Esophagus mucosa (tissue), 1 donor: ENCODE results near the gene ACTR3. TPM values are rescaled to one million over a fixed set of nuclear protein-coding genes. Genes with fewer than 3 reads are reported as not detected.
A peak's percentile ranks its signal among the peaks of the same experiment; 100 is the strongest.

ENCODE experiments used
- ATAC-seq: fragments of 200-7000 bp; cut with Tn5 transposase; one replicate; pipeline ENCODE4 v1.9.1; 2020
- total RNA-seq: library from RNA; stranded (reverse); gene quantifications from one replicate; pipeline ENCODE4 v1.2.4, GENCODE V29; 2023
- donor health status: DM: yes; HTN: yes; CAD: no.

Gene ACTR3
- total RNA-seq, 1 donor from 2014 or later = 295 TPM

DNA sequence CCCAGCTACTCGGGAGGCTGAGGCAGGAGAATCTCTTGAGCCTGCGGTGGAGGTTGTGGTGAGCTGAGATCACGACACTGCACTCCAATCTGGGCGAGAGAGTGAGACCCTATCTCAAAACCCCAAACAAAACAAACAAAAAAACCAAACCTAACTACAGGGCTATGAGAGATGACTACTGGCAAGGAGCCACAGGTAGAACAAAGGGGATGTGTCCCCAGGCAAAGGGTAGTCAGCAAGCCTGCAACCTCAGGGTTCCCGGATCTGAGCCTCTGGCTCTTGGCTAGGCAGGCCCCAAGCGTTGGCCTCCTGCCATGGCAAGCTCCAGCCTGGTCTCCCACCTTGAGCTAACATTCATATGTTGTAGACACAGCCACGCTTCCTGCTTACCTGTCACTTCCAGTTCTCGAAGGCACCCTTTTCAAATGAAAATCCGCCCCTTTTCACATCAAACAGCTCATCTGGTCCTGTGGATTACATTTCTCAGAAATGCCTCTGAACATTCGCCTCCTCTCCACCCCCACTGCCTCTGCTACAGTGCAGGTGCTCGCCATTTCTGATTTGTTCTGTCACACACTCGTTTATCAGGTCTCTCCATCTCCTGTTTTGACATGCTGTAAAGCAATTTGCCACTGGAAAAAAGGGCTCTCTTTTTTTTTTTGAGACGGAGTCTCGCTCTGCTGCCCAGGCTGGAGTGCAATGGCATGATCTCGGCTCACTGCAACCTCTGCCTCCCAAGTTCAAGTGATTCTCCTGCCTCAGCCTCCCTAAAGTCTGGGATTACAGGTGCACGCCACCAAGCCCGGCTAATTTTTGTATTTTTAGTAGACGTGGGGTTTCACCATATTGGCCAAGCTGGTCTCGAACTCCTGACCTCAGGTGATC, 13.1 kb upstream of the ACTR3 start:
- peak; percentile 86 for ATAC-seq

DNA sequence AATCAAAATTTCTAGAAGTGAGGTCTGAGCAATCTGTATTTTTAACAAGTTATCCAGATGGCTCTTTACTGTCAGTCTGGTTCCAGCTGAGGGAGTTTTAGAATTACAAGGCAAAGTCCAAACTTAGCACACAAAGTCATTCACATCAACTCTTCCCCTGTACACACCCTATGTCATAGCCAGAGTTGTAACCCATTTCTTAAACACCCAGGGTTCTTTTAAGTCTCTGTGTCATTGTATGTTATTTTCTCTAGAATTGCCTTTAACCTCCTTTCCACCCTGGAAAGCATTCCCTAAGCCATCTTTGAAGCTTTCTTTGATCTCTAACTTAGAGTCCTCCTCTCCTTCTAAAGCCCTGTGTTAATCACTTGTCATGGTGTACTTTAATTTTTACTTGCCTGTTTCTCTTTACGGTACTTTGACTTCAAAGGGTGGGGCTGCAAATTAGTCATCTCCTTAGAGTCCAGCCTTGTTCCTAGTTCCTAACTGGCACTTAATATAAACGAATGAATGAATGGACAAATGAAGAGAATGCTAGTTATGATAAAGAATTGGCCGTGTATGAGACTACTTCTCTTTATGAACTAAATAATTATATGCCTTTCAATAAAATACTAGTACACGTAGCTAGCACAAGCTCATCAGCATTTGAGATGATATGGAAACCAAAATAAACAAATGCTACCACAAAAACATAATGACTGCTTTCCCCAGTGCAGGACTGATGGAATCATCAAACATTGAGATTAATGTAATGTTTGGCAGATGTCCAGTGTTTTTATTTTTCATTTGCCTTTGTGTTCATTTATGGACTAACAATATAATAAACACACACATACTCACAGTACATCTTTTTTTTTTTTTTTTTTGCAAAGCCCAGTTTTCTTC, 11.9 kb upstream of the ACTR3 start:
- ATAC-seq = peak; percentile 88

DNA sequence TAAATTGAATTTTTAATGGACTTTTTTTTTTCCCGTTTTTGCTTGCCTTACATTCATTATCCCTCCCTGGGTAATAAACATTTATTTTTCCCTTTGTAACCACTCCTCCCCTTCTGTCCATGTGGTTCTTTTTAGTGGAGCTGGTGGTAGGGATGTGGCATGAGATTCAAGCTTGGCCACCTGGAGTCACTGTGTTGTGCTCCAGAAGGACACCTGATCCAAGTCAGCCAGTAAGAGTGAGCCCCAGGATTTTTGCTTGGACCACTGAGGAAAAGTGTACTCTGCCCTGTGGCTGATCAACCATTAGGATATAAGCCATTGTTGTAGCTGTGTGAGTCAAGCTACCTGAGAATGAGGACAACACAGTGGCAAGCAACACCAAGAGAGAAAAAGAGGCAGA, 11.1 kb upstream of the ACTR3 start:
- no peak for ATAC-seq

DNA sequence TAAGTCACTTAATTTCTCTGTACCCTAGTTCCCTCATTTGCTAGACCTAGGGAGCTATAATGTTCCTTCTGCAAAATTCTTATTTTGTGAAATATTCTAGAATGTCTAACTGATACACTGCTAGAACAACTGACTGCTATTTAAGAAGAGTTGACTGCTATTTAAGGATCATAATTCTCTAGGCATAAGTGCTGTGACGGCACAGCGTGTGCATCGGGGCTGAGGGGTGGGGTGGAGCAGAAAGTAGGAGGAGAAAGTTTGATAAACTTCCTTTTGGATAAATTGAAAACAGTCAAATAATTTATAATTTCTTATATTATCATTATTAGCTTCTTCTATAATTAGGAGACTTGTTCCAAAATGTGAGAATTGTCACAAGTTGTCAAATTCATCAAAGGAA, 10.4 kb upstream of the ACTR3 start:
- no peak for ATAC-seq

DNA sequence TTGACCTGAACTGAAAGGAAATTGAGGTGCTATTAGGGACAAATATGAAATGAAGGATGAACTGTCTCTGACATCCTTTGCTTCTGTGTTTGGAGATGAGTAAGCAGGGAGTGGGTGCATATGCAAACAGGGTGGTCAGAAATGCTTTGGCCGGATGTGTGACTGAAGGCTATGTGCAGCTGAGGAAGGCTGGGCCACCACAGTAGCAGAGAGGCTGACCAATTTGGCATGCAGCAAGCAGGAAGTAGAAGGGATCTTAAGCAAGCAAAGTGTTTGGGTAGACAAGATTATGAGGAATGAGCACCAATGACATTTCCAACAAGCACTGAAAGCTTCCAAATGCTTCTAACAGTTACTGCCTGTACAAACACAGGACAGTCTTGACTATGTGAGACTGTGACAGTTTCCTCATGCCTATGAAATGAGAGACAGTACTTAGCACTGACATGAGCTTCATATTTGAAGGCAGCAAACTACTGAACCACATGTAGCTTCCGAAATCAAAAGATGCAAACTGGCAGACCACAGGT, 3.3 kb upstream of the ACTR3 start:
- ATAC-seq = peak; percentile 4

DNA sequence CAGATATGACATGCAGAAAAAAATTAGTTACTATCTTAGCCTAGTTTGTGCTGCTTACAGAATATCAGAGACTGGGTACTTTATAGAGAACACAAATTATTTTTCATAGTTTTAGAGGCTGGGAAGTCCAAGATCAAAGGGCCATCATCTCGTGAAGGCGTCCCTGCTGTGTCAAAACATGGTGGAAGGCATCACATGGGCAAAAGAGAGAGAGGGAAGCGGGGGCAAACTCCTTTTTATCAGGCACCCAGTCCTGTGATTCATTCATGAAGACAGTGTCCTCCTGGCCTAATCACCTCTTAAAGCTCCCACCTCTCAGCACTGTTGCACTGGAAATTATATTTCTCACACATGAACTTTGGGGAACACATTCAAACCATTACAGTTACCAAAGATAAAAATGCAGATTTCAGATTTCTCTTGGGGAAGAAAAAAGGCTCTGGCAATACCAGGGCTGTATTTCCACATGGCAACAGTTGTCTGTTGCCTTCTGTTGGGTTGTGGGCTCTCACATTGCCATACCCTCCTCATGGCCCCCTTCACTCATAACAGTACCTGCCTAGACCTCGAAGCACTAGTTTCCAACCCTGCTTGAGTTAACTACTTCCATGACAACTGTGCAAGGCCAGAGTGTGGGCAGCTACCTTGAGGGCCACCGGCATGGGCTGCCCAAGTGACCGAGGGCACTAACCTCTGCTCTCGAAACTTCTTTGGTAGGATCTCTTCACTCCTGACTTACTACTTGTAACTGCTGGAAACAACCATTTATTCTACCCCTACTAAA, 2.7 kb upstream of the ACTR3 start:
- ATAC-seq = no peak

DNA sequence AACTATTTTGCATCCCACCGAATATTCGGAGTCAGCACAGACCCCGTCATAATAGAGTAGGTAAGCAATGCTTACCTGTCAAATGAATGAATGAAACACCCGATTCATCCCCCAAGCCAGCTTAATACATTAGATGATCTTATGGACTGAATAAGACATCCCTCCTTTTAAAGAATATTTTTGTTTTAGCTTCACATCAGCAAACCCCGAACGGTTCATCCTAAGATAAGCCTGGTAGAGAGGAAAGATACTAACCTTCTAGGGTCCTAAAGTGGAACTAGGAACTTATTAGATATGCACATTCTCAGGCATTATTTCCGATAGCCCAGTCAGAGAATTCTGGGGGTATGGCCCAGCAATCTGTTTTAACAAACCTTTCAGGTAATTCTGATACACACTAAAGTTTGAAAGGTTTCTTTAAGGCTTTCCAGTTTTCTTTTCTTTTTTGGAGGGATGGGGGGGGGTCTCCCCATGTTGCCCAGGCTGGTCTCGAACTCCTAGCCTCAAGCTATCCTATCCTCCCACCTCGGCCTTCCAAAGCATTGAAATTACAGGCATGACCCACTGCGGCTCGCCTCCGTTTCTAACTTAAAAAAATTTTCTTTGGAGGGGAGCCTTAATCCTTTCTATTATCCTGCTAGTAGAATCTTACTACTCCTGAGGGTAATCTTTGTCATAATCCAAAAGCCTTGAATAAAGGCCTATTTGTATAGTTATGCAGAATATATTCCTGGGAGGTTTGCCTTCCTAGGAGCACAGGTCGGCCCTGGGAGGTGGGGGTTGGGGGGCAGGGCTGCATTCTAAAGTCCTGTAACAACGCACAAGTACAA, 1.0 kb upstream of the ACTR3 start:
- no peak for ATAC-seq

DNA sequence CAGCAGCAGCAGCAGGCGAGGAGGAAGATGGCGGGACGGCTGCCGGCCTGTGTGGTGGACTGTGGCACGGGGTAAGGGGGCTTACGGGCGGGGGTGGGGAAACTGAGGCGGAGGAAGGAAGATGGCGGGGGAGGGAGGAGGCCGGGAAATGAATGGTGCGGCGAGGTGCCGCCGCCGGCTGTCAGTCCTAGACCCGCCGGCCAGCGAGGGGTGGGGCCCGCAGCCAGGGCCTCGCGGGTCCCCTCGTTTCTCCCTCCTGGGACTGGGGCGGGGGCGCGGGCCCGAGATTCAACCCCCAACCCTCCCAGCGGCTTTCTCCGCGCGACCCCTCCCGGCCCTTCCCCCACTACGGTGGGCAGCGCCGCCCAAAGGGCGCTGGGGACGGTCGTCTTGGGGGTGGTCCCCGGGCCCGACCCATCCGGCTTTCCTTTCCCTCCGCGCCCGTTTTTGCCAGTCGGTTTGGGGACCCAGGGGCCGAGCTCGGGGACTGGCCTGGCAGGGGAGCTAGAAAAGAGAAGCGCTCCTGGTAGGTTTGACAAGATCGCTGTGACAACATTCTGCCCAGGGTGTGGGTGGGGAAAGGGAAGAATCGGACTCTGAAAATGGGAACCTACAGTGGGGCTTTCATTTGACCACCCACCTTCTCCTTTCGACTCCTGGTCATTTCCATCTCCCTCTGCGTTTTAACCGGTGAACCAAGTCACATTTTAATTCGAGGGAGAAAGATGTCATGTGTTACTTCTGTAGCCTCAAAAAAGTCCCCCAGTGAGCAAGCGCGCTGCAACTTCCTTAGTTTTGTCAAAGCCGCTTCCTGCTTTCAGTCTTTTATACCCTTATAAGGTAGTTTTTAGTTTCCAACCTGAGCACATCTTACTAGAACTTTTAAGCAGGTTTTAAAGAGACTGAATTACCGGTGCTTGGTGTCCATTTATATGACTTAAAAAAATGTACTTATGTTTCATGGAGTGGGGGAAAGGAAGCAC, 655 bp downstream of the ACTR3 start:
- peak; percentile 46 for ATAC-seq

DNA sequence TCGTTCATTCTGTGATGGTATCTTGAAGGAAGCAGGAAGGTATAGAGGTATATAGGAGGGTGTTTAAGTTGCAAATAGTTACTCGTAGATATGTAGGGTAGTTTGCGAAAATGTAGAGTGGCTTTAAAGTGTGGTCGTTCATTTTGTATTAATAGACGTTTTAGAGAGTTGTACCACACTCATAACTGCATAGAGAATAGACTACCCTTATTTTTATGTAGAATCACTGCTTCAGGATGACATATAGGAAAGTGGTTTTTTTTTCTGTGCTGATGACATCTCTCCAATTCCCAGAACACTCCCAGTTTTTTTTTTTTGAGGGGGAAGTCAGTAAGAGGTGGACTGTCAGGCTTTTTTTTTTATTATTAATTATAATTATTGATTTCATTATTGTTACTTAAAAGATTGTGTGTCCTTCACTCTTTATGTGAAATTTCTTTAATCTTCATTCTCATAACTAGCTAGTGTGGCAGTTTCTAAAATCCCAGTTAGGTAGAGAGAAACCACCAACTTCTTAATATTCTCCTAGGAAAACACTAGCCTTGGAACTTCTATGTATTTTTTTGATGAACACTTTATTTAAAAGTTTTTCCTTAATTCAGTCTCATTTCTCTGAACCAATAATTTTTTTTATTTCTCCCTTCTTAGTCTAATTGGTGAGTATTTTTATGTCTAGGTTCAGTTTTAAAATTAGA, 1.5 kb downstream of the ACTR3 start:
- ATAC-seq = no peak

DNA sequence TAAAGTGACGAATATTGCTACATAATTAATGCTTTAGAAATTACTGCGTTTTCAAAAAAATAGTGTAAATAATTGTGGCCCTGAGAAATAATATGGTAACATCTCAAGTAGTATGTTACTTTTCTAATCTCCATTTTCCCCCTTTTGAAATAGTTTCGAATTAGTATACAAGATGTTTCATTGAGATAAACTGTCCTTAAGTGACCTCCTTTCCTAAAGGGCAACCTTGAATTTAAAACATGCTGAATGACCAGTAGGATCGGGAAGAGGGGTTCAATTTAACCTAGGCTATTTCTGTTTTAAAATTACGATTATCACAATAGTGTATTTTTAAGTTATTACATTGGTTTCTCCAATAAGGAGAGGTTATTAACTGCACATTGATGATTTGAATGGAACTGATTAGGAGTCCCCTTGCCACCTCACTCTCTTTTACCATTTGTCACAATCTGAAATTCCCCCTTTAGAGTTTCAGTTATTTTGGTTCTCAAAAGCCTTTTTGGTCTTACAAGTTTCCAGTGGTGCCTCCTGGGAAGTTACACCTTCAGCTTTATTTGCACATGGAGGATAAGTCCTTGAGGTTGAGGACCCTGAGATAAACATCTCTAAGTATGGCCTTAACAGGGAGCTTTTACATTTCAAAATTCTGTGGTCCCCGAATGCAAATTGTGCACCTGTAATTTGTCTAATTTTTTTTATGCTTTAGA, 2.3 kb downstream of the ACTR3 start:
- ATAC-seq = no peak

DNA sequence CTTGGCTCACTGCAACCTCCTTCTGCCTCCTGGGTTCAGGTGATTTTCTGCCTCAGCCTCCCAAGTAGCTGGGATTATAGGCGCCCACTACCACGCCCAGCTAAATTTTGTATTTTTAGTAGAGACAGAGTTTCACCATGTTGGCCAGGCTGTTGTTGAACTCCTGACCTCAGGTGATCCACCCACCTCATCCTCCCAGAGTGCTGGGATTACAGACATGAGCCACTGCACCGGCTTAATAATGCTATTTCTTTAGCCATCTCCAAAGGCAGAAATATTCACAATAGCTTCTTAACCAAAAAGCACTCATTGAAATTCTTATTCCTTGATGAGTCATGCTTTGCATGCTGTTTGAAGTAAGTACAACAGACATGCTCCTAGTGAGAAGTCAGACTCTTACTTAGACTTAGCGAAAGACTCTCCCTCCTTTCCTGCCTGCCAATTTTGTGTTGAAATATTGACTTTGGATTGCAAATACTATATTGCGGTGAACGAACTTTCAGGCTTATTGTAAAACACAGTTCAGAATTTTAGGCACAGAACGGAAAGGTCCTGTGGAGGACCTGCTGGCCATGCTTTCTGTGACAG, 4.4 kb downstream of the ACTR3 start:
- peak; percentile 63 for ATAC-seq

DNA sequence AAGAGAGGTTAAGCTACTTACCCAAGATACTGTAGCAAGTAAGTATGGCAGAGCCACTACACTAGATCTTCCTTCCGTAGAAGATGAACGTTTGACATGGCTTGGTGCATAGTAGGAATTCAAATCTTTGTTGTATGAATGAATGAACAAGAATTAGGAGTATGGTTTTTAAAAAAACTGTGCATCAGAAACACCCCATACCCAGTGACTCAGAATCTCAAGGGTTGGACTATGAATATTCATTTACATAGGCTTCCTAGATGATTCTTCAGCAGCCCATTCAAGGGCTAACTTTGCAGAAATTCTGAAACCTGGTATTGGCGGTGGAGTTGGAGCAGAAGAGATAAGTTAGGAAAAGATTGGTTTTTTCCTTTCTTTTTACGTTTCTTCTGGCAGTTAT, 5.4 kb downstream of the ACTR3 start:
- peak; percentile 32 for ATAC-seq

DNA sequence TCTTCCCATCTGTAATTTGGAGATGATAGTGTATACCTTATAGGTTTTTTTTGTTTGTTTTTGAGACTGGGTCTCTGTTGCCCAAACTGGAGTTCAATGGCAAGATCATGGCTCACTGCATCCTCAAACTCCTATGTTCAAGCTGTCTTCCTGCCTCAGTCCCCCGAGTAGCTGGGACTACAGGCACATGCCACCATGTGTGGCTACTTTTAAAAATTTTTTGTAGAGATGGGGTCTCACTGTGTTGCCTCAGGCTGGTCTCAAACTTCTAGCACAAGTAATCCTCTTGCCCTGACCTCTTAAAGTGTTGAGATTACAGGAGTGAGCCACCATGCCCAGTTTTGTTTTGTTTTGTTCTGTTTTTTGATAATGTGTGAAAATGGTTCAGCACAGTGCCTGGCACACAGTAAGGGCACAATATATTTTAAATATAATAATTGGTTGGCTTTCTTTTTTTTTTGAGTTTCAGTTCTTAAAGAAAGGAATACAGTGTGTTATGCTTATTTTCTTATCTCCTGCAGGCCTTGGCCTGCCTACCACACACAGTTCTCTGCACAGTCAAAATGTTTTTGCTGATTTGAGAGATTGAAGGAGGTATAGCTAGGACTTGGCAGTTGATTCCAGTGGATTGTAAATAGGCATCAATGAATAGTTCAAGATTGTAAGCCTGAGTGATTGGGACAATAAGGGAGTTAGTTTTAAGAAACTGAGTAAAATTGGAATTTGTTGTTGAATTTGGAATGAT, 6.1 kb downstream of the ACTR3 start:
- ATAC-seq = no peak

DNA sequence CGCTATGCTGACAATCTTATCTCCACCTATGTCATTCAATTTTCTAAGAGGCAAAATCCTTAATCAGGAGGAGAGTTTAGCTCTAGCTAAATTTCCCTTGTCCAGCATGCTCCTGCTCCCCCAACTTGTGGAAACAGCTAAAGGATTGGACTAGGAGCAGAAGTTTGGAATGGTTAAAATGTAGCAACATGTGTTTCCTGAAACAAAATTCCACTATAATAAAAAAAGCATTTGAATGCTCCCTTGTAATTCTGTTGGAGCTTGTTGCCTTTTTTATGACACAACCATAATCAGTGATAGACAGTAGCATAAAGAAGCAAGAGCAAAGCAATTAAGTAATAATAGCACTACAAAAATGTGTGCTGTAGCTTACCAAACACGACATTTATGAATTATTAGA, 6.9 kb downstream of the ACTR3 start:
- ATAC-seq = no peak

DNA sequence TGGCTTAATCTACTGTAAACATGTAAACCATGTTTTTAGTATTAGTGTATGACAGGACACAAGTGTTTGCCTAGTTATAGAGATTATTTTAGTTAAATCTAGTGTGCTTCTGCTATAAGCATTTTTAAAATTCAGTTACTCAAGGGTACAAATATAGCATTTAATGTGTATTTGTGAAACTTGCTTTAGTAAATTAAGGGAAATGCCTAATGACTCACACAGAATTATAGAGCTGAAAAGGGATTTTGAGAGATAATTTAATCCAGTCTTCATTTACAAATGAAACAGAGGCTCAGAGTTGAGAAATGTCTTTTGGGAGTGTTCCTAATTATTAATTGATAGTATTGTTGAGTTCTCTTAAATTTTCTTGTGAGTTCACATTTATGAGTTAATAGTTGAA, 8.2 kb downstream of the ACTR3 start:
- ATAC-seq = no peak

DNA sequence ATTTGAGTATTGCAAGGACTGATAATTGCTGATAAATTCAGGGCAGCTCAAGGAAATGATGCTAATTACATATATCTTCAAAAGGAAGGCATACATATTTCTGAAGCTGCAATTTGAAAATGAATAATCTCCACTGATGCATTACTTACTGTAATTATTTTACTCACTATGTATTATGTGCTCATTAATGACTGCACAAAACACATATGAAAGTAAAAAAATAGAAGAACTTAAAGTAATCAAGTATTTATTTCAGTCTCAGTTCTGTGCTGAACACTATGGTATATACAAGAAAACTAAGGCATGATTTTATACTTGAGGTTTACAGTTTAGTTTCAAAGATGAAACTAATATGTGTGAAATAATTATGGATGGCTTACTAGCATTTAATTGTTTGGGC, 9.3 kb downstream of the ACTR3 start:
- ATAC-seq = no peak

DNA sequence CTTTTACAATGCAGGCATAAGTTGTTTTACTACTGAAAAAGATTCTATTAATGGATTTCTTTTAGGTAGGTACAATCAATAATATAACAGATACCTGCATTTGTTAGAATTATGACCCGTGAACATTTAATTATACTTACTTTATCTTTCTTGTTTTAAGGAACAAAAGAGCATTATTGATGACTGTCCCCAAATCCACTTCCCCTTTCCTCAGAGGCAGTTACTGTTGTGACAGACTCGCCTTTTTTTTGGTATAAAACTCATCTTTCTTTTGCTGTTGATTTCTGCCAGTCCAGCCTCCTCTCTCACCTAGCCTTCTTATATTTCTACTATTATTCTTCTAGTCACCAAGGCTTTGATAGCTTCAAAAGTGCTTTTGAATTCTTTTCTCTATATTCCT, 12.1 kb downstream of the ACTR3 start:
- no peak for ATAC-seq

DNA sequence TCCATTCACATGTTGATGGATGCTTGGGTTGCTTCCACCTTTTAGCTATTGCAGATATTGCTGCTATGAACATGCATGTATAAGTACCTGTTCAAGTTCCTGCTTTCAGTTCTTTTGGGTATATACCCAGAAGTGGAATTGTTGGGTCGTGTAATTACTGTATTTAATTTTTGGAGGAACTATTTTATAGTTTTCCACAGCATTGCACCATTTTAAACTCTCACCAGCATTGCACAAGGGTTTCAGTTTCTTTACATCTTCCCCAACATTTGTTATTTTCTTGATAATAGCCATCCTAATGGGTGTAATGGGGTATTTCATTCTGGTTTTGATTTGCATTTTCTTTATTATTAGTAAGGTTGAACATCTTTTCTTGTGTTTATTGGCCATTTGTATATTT, 16.0 kb downstream of the ACTR3 start:
- ATAC-seq = no peak
